ENCODE results near the gene CLEC2L. TPM values are rescaled to one million over a fixed set of nuclear protein-coding genes. Genes with fewer than 3 reads are reported as not detected.

CLEC2L gene
- polyA plus RNA-seq, 1 donor (not counting 4 experiments of a cell fraction or from before 2014, with no cell fraction given), result not detected

GRCh38 chr7:139563856-139564255 lies 40.4 kb downstream of the CLEC2L start:
- Histone ChIP-seq H3K36me3 (ENCODE audit: control insufficient read depth in 2 of 2, extremely low read depth in 1 of 2, insufficient read depth in 2 of 2, low read length in 2 of 2) (no peaks in the 10 kb centered on the region), H3K9me3 (ENCODE audit: control insufficient read depth, low read depth, low read length) (no peaks in the 10 kb centered on the region), H3K4me3 (ENCODE audit: control insufficient read depth in 2 of 3, extremely low read depth in 1 of 3, insufficient read depth in 2 of 3, low read depth in 1 of 3, low read length in 3 of 3) (no peak overlapping the region), H4K20me1 (ENCODE audit: control insufficient read depth, extremely low read depth, insufficient read depth, low read length) (no peaks in the 10 kb centered on the region), H3K4me1 (ENCODE audit: control insufficient read depth, extremely low read depth, insufficient read depth, low read length) (no peaks in the 10 kb centered on the region), H2AFZ (ENCODE audit: control insufficient read depth, low read length) (no peak overlapping the region), H3K4me2 (ENCODE audit: control insufficient read depth, extremely low read depth, insufficient read depth, low read depth, low read length) (no peak overlapping the region), H3K9me1 (ENCODE audit: control insufficient read depth, extremely low read depth, insufficient read depth, low read length) (no peaks in the 10 kb centered on the region), H3K27me3 (ENCODE audit: control insufficient read depth, extremely low read depth, insufficient read depth, low read length) (no peaks in the 10 kb centered on the region), H3K27ac (ENCODE audit: control insufficient read depth, insufficient read depth, low read length) (no peak overlapping the region), H3K9ac (ENCODE audit: control insufficient read depth, extremely low read depth, insufficient read depth, low read length) (no peak overlapping the region), H3K79me2 (ENCODE audit: control insufficient read depth, insufficient read depth, low read length) (no peaks in the 10 kb centered on the region)
- no peak for TF ChIP-seq CTCF (optimal IDR thresholded peaks at IDR 0.05 in 1 of 3, IDR thresholded peaks at IDR 0.05 in 1 of 3, conservative IDR thresholded peaks at IDR 0.05 in 1 of 3; ENCODE audit: extremely low read depth in 1 of 3, insufficient read depth in 2 of 3, low read length in 3 of 3)
- TF ChIP-seq EZH2 (IDR thresholded peaks at IDR 0.05; ENCODE audit: low read length), result no peak
- DNase-seq (ENCODE audit: low read depth, low spot score) (no peak), FAIRE-seq (no peak)
- dilution Hi-C loops (cut with MboI; ENCODE audit: extremely low pct_ligation_motif_present, low sequenced_read_pairs), result loop anchor here (10.0 kb wide), 1 partner anchor 69 kb away; no protein-coding TSS in a partner anchor

- H3K79me2 ChIP-seq (ENCODE audit: control insufficient read depth, insufficient read depth, low read length), result no peaks in the 10 kb centered on the region
- FAIRE-seq, result no peak
- no peaks in the 10 kb centered on the region for H3K27me3 ChIP-seq (ENCODE audit: control insufficient read depth, extremely low read depth, insufficient read depth, low read length)
- peaks cover 0 to 4% of the 10 kb centered on the region in 2 experiments for H3K36me3 ChIP-seq (ENCODE audit: control insufficient read depth in 2 of 2, extremely low read depth in 1 of 2, insufficient read depth in 2 of 2, low read length in 2 of 2)
- no peaks in the 10 kb centered on the region for H3K9me1 ChIP-seq (ENCODE audit: control insufficient read depth, extremely low read depth, insufficient read depth, low read length)
- dilution Hi-C loops (cut with MboI; ENCODE audit: extremely low pct_ligation_motif_present, low sequenced_read_pairs), result loop anchor here (10.0 kb wide), 1 partner anchor 71 kb away; no protein-coding TSS in a partner anchor
- H3K4me3 ChIP-seq (ENCODE audit: control insufficient read depth in 2 of 3, extremely low read depth in 1 of 3, insufficient read depth in 2 of 3, low read depth in 1 of 3, low read length in 3 of 3), result no peak overlapping the region
- TF ChIP-seq EZH2 (IDR thresholded peaks at IDR 0.05; ENCODE audit: low read length) (no peak), CTCF (optimal IDR thresholded peaks at IDR 0.05 in 1 of 3, IDR thresholded peaks at IDR 0.05 in 1 of 3, conservative IDR thresholded peaks at IDR 0.05 in 1 of 3; ENCODE audit: extremely low read depth in 1 of 3, insufficient read depth in 2 of 3, low read length in 3 of 3) (no peak)
- no peaks in the 10 kb centered on the region for H3K9me3 ChIP-seq (ENCODE audit: control insufficient read depth, low read depth, low read length)
- no peaks in the 10 kb centered on the region for H3K4me1 ChIP-seq (ENCODE audit: control insufficient read depth, extremely low read depth, insufficient read depth, low read length)
- no peak overlapping the region for H3K9ac ChIP-seq (ENCODE audit: control insufficient read depth, extremely low read depth, insufficient read depth, low read length)
- no peak overlapping the region for H3K27ac ChIP-seq (ENCODE audit: control insufficient read depth, insufficient read depth, low read length)
- no peak overlapping the region for H2AFZ ChIP-seq (ENCODE audit: control insufficient read depth, low read length)
- DNase-seq (ENCODE audit: low read depth, low spot score), result no peak
- no peaks in the 10 kb centered on the region for H4K20me1 ChIP-seq (ENCODE audit: control insufficient read depth, extremely low read depth, insufficient read depth, low read length)
- no peak overlapping the region for H3K4me2 ChIP-seq (ENCODE audit: control insufficient read depth, extremely low read depth, insufficient read depth, low read depth, low read length)
These were observed 42.6 kb downstream of the CLEC2L start for GRCh38 chr7:139566075-139566474.

Measured in keratinocyte (primary cell).